Osteoblast (primary cell): ENCODE data around the gene PPP1R9A. TPM values are rescaled to one million over a fixed set of nuclear protein-coding genes. Genes with fewer than 3 reads are reported as not detected.

Experiments
- DNase-seq: peaks from one replicate; pipeline ENCODE4 v3.0.0; 2011; ENCODE audit warnings: low spot score, mixed read lengths; ENCODE audit not compliant: insufficient read length; ENCODE audit errors: missing footprints
- H2AFZ ChIP-seq: 2 replicates; pipeline ENCODE4 v1.6.0; 2011; ENCODE audit warnings: mild to moderate bottlenecking, low read length
- H3K27ac ChIP-seq: 2 replicates; pipeline ENCODE4 v1.5.1; 2011; ENCODE audit warnings: mild to moderate bottlenecking, low read depth, low read length, moderate library complexity
- H3K27me3 ChIP-seq: 2 replicates; pipeline ENCODE4 v1.6.0; 2012; ENCODE audit warnings: mild to moderate bottlenecking, control low read depth, inconsistent platforms, low read length, moderate library complexity; ENCODE audit not compliant: insufficient read depth
- H3K36me3 ChIP-seq: 2 replicates; pipeline ENCODE4 v1.5.1; 2011; ENCODE audit warnings: mild to moderate bottlenecking, low read length, control low read depth, moderate library complexity; ENCODE audit not compliant: insufficient read depth
- H3K4me1 ChIP-seq: 2 replicates; pipeline ENCODE4 v1.5.1; 2011; ENCODE audit warnings: mild to moderate bottlenecking, low read length, control low read depth, moderate library complexity; ENCODE audit not compliant: insufficient read depth
- H3K4me2 ChIP-seq: 2 replicates; pipeline ENCODE4 v1.6.0; 2011; ENCODE audit warnings: mild to moderate bottlenecking, low read length; ENCODE audit not compliant: insufficient read depth
- H3K4me3 ChIP-seq: fragments of 200-600 bp; sonication (generic); 3 replicates; pipeline ENCODE4 v1.5.1; 2012; ENCODE audit warnings: mild to moderate bottlenecking, low read length, inconsistent platforms; ENCODE audit not compliant: insufficient read depth
- H3K79me2 ChIP-seq: 2 replicates; pipeline ENCODE4 v1.6.0; 2012; ENCODE audit warnings: mild to moderate bottlenecking, low read length, control low read depth, inconsistent platforms; ENCODE audit not compliant: insufficient read depth
- H3K9me3 ChIP-seq: 2 replicates; pipeline ENCODE4 v1.5.1; 2011; ENCODE audit warnings: low read depth, low read length, control low read depth
- H4K20me1 ChIP-seq: 2 replicates; pipeline ENCODE4 v1.6.0; 2012; ENCODE audit warnings: mild to moderate bottlenecking, low read length, control low read depth; ENCODE audit not compliant: insufficient read depth
- total RNA-seq: library from RNA; depleted of rRNA; stranded (reverse); fragments of >200 nt; gene quantifications from 2 replicates; pipeline ENCODE4 v1.2.3, GENCODE V29; 2012
- TF ChIP-seq, protein P1 (sequence below): IDR thresholded peaks from 2 replicates; pipeline ENCODE4 v1.5.1; 2011; ENCODE audit warnings: mild to moderate bottlenecking, low read depth, low read length, moderate library complexity; ENCODE audit errors: extremely low read depth

Gene PPP1R9A
- total RNA-seq, 1 donor = under 0.01 TPM

- Histone ChIP-seq H2AFZ (no peak overlapping the region), H4K20me1 (no peaks in the 10 kb centered on the region), H3K4me2 (no peak overlapping the region), H3K27ac (no peak overlapping the region), H3K36me3 (no peaks in the 10 kb centered on the region), H3K4me1 (no peaks in the 10 kb centered on the region), H3K27me3 (no peaks in the 10 kb centered on the region), H3K4me3 (no peak overlapping the region), H3K79me2 (no peaks in the 10 kb centered on the region), H3K9me3 (peaks cover 7% of the 10 kb centered on the region)
- TF ChIP-seq, protein P1, sequence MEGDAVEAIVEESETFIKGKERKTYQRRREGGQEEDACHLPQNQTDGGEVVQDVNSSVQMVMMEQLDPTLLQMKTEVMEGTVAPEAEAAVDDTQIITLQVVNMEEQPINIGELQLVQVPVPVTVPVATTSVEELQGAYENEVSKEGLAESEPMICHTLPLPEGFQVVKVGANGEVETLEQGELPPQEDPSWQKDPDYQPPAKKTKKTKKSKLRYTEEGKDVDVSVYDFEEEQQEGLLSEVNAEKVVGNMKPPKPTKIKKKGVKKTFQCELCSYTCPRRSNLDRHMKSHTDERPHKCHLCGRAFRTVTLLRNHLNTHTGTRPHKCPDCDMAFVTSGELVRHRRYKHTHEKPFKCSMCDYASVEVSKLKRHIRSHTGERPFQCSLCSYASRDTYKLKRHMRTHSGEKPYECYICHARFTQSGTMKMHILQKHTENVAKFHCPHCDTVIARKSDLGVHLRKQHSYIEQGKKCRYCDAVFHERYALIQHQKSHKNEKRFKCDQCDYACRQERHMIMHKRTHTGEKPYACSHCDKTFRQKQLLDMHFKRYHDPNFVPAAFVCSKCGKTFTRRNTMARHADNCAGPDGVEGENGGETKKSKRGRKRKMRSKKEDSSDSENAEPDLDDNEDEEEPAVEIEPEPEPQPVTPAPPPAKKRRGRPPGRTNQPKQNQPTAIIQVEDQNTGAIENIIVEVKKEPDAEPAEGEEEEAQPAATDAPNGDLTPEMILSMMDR = no peak
- DNase-seq = no peak
These were observed 32.2 kb upstream of the PPP1R9A start for GRCh38 chr7:94875201-94875600.

DNA sequence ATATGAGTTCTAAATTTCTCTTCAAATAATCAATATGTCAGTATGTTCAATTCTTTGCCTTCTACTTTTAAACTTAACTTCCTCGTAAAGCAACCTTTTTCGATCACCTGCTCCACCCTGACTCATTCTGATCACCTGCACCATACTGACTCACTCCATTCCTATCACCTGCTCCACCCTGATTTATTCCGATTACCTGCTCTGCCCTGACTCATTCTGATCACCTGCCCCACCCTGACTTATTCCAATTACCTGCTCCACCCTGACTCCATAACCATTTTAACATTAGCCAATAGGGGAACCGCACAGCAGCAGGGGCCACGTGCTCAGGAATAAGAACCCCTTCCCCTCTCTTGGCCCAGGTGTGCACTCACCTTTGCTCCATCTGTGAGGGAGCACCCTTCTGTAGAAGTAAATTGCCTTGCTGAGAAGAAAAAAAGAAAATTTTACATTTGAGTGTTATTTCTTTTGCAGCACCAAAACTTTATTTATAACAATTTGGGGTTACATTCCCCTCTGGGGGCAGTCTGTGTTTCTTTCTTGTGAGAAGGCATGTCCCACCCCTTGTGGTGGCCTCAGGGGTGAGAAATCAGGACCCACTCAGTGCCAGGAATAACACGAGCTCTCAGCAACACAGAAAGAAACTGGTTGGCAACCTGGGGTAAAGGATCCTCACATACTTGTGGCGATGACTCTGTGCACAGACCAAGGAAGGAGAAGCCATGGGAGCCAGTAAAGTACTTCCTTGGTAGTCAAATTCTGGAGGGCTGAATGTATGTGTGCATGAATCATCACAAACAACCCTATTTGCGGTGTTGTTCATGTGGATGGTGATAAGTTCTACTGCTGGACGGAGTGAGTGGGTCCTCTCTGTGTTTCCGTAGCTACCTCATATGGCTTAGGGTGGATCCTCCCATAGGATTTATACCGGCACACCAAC is 29.4 kb upstream of the PPP1R9A start:
- H3K4me3 ChIP-seq = no peak overlapping the region
- DNase-seq = no peak
- H2AFZ ChIP-seq = no peak overlapping the region
- no peaks in the 10 kb centered on the region for H3K79me2 ChIP-seq
- TF ChIP-seq, protein P1 = no peak
- peaks cover 7% of the 10 kb centered on the region for H3K9me3 ChIP-seq
- H4K20me1 ChIP-seq = no peaks in the 10 kb centered on the region
- no peaks in the 10 kb centered on the region for H3K27me3 ChIP-seq
- no peaks in the 10 kb centered on the region for H3K36me3 ChIP-seq
- H3K27ac ChIP-seq = no peak overlapping the region
- H3K4me1 ChIP-seq = no peaks in the 10 kb centered on the region
- H3K4me2 ChIP-seq = no peak overlapping the region

DNA sequence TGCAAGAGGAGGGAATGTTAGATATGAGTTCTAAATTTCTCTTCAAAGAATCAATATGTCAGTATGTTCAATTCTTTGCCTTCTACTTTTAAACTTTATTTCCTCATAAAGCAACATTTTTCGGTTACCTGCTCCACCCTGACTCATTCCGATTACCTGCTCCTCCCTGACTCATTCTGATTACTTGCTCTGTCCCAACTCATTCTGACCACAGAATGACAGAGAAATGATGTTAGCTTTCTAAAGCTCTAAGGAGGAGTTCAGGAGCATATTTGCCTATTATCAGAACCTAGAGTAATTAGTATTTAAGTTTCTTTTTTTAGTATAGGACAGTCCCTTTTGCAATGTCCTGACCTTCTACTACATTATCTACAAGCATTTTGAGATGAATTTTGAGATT is 24.5 kb upstream of the PPP1R9A start:
- Histone ChIP-seq H3K4me1 (no peaks in the 10 kb centered on the region), H3K9me3 (peaks cover 5% of the 10 kb centered on the region), H4K20me1 (no peaks in the 10 kb centered on the region), H3K4me2 (no peak overlapping the region), H3K27ac (no peak overlapping the region), H3K79me2 (no peaks in the 10 kb centered on the region), H3K36me3 (no peaks in the 10 kb centered on the region), H2AFZ (no peak overlapping the region), H3K27me3 (no peaks in the 10 kb centered on the region), H3K4me3 (no peak overlapping the region)
- TF ChIP-seq, protein P1 = no peak
- peak; percentile 42 for DNase-seq

DNA sequence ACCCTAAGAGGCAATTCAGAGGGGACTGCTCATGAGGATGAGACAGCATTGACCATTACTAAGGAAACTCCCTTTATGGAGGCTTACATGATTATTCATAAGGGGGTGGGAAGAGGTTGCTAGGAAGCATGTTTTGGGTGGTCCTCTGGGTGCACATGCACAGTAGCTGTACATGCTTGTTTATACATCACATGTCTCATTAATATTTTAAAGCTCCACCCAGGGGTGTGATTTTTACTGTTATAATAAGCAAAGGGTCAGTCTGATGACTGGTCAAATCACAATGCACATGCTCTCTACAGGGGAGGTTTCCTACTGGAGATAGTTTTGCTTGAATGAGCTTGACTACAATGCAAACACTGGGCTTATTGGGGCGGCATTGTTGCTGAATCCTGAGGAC is 23.8 kb upstream of the PPP1R9A start:
- Histone ChIP-seq H3K27me3 (no peaks in the 10 kb centered on the region), H3K9me3 (no peaks in the 10 kb centered on the region), H2AFZ (no peak overlapping the region), H3K4me1 (no peaks in the 10 kb centered on the region), H3K4me2 (no peak overlapping the region), H4K20me1 (no peaks in the 10 kb centered on the region), H3K4me3 (no peak overlapping the region), H3K79me2 (no peaks in the 10 kb centered on the region), H3K27ac (no peak overlapping the region), H3K36me3 (no peaks in the 10 kb centered on the region)
- TF ChIP-seq, protein P1 = no peak
- DNase-seq = no peak
